Panc1 (cell line): Measurements from ENCODE around the gene KLF15. TPM values are rescaled to one million over a fixed set of nuclear protein-coding genes. Genes with fewer than 3 reads are reported as not detected.

Experiments
- ATAC-seq: fragments of 200-7000 bp; cut with Tn5 transposase; 2 replicates; pipeline ENCODE4 v1.9.1; 2020; ENCODE audit warnings: mild to moderate bottlenecking, moderate library complexity
- BruUV-seq: library from RNA; stranded (reverse); fragments of 400-500 nt; replicated peaks from 2 replicates; lab custom pipeline; 2021; lab: Mats Ljungman, UMichigan
- CTCF ChIA-PET: fragments of 300-600 bp; sonication (Branson Sonifier 250); formaldehyde crosslinking; loops from one replicate; lab custom pipeline; 2022; ENCODE audit warnings: antibody characterized with exemption; lab: Charles Lee
- POLR2A ChIA-PET: fragments of 300-600 bp; sonication (Branson Sonifier 250); formaldehyde crosslinking; loops from one replicate; lab custom pipeline; 2022; ENCODE audit warnings: antibody characterized with exemption; lab: Charles Lee
- DNase-seq: peaks from one replicate; pipeline ENCODE4 v3.0.0-alpha.2; 2010; ENCODE audit warnings: low read depth, low spot score
- H3K27ac ChIP-seq: 2 replicates; pipeline ENCODE4 v1.5.1; 2011; ENCODE audit warnings: mild to moderate bottlenecking, low read length, inconsistent platforms
- H3K27me3 ChIP-seq: fragments of 200-500 bp; sonication (Bioruptor generic); 2 replicates; pipeline ENCODE4 v1.6.0; 2014; ENCODE audit warnings: low read length, inconsistent platforms; ENCODE audit not compliant: control insufficient read depth, insufficient read depth
- H3K36me3 ChIP-seq: fragments of 200-500 bp; sonication (Bioruptor generic); 2 replicates; pipeline ENCODE4 v1.5.1; 2014; ENCODE audit warnings: inconsistent platforms, mild to moderate bottlenecking, low read length, moderate library complexity; ENCODE audit not compliant: control insufficient read depth, insufficient read depth
- H3K4me1 ChIP-seq: 2 replicates; pipeline ENCODE4 v1.5.1; 2011; ENCODE audit warnings: inconsistent platforms, mild to moderate bottlenecking, low read length, moderate library complexity; ENCODE audit not compliant: control insufficient read depth, insufficient read depth
- H3K4me3 ChIP-seq, 2 experiments: 2 replicates each; pipeline ENCODE4 v1.5.1; 2011 to 2012; ENCODE audit warnings: low read depth in 2 of 2, low read length in 2 of 2, mild to moderate bottlenecking in 2 of 2, inconsistent platforms in 1 of 2, moderate library complexity in 1 of 2
- H3K9me3 ChIP-seq: fragments of 200-500 bp; sonication (Bioruptor generic); 2 replicates; pipeline ENCODE4 v1.5.1; 2014; ENCODE audit warnings: low read depth, mild to moderate bottlenecking, inconsistent platforms, low read length, moderate library complexity; ENCODE audit not compliant: control insufficient read depth, insufficient read depth
- CTCF ChIP-seq: fragments of 450-650 bp; IDR thresholded peaks from 2 replicates; pipeline ENCODE4 v1.5.1; 2017; ENCODE audit warnings: mild to moderate bottlenecking
- POLR2AphosphoS5 ChIP-seq: IDR thresholded peaks from 2 replicates; pipeline ENCODE4 v1.6.1; 2012; ENCODE audit warnings: mild to moderate bottlenecking, low read depth, low read length, moderate library complexity
- REST ChIP-seq, 2 experiments: IDR thresholded peaks; 2 replicates each; pipeline ENCODE4 v1.6.1; 2011 to 2012; ENCODE audit warnings: low read depth in 2 of 2, control low read depth in 1 of 2, low read length in 1 of 2, mild to moderate bottlenecking in 1 of 2, moderate library complexity in 1 of 2; ENCODE audit not compliant: insufficient read depth in 1 of 2
- SIN3A ChIP-seq: IDR thresholded peaks from 2 replicates; pipeline ENCODE4 v1.6.1; 2012; ENCODE audit warnings: low read depth, mild to moderate bottlenecking, low read length, moderate library complexity, borderline replicate concordance; ENCODE audit not compliant: insufficient read depth
- TCF7L2 ChIP-seq: IDR thresholded peaks from 2 replicates; pipeline ENCODE4 v1.6.1; 2011; ENCODE audit warnings: mild to moderate bottlenecking, low read depth, low read length, inconsistent platforms
- in situ Hi-C: cut with HindIII; loops from 2 replicates; pipeline ENCODE4 v1.10.0; 2016; ENCODE audit warnings: low sequenced_read_pairs, low pct_unique_long_range_greater_than_20kb
- intact Hi-C: fragments of 100-400 bp; cut with micrococcal nuclease; formaldehyde crosslinking; loops from one replicate; pipeline ENCODE4 v1.10.0; 2022; ENCODE audit not compliant: unreplicated experiment
- total RNA-seq: library from RNA; stranded (reverse); gene quantifications from one replicate; pipeline ENCODE4 v1.2.1, GENCODE V29; 2021; ENCODE audit not compliant: unreplicated experiment

KLF15 gene
- total RNA-seq, 1 experiment from 2014 or later, result 0.10 TPM

DNA sequence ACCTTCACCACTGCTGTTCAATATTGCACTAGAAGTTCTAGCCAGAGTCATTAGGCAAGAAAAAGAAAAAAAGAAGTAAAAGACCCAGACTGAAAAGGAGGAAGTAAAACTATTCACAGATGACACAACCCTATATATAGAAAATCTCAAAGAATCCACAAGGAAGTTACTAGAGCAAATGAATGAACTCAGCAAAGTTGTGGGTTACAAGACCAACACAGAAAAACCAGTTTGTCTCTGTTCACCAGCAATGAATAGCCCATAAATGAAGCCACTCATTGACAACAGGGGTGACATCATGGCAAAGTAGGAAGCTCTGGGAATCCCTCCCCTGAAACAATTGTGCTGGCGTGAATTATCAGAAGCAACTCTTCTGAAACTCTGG is 42.1 kb upstream of the KLF15 start:
- POLR2A ChIA-PET, result no interaction called here
- ATAC-seq (no peak), DNase-seq (no peak)
- CTCF ChIA-PET, result no interaction called here
- in situ Hi-C loops, result no loop called here
- no peaks in the 10 kb centered on the region for H3K36me3 ChIP-seq
- H3K9me3 ChIP-seq, result no peaks in the 10 kb centered on the region
- H3K27ac ChIP-seq, result no peak overlapping the region
- no TSS peak for BruUV-seq
- H3K27me3 ChIP-seq, result no peaks in the 10 kb centered on the region; the same call in 1 of the 2 replicates
- H3K4me1 ChIP-seq, result no peaks in the 10 kb centered on the region
- intact Hi-C loops, result no loop called here
- no peak for TF ChIP-seq SIN3A
- TF ChIP-seq TCF7L2, result no peak
- TF ChIP-seq REST (IDR thresholded peaks at IDR 0.05; ENCODE audit: insufficient read depth in 1 of 2, low read depth in 2 of 2, low read length in 1 of 2), result no peak
- TF ChIP-seq POLR2AphosphoS5, result no peak
- TF ChIP-seq CTCF, result no peak
- no peak overlapping the region for H3K4me3 ChIP-seq

DNA sequence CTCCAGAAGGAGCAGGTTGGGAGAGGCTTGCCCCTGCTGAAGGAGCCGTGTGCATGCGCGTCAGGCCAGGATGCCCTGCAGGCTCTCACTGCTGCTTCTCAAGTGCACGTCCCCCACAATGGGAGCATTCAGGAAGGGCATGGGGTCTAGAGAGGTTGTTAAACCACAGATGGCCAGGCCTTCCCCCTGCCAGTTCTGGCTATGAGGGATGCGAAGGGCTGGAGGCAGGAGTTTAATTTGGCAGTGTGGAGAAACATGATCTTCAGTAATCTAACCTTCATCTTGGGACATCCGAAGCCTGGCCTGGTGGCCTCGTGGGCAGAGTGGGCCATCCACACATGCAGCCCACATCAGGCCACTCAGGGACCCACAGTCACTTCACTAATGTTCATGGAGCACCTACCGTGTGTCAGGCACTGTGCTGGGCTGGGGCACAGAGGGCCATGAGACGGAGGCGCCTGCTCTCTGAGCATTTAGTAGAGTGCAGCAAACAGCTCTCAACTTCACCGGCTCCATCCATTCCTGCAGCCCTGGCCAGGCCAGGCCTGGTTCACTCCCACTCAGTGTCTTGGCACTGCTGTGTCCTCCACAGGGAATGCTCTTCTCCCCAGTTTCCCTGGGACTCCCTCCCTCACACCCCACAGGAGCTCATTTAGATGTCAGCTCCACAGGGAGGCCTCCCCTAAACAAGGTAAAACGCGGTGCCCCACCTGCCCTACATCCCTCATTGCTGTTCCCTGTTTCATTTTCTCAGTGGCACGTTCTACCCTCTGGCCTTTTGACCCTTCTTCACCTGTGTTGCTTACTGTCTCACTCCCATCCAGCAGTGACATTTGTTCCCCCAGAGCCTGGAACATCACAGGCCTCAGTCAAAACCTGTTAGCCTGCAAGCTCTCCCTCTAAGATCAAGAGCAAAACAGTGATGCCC is 41.5 kb upstream of the KLF15 start:
- in situ Hi-C loops, result no loop called here
- H3K27ac ChIP-seq, result no peak overlapping the region
- CTCF ChIA-PET, result interaction anchor here (0.6 kb wide), 1 partner anchor 10 kb away, joined by 3 read pairs; no protein-coding TSS in a partner anchor

More for the DNA sequence above, 41.5 kb upstream of the KLF15 start:
- no TSS peak for BruUV-seq
- Histone ChIP-seq H3K4me3 (no peak overlapping the region), H3K36me3 (no peaks in the 10 kb centered on the region), H3K4me1 (no peaks in the 10 kb centered on the region), H3K27me3 (no peaks in the 10 kb centered on the region; the same call in none of the 2 replicates), H3K9me3 (no peaks in the 10 kb centered on the region)
- TF ChIP-seq SIN3A (no peak), CTCF (no peak), TCF7L2 (no peak), POLR2AphosphoS5 (no peak), REST (IDR thresholded peaks at IDR 0.05; ENCODE audit: insufficient read depth in 1 of 2, low read depth in 2 of 2, low read length in 1 of 2) (no peak)
- POLR2A ChIA-PET, result no interaction called here
- ATAC-seq (0 out of 2 replicates have a peak, but pooled peaks have one; percentile 25), DNase-seq (no peak)
- intact Hi-C loops, result no loop called here
